Renal cortical epithelial cell (primary cell): ENCODE measurements around the gene KPNA1. TPM values are rescaled to one million over a fixed set of nuclear protein-coding genes. Genes with fewer than 3 reads are reported as not detected.
"Not testable (repeated sequence)": the region's sequence is repeated elsewhere in the genome, so short reads cannot be mapped to it uniquely, and the experiment has no call there.

Experiments
- DNase-seq: peaks from one replicate; pipeline ENCODE4 v3.0.0-alpha.2; 2011; ENCODE audit warnings: low read depth
- total RNA-seq: library from RNA; depleted of rRNA; stranded (reverse); fragments of >200 nt; gene quantifications from 2 replicates; pipeline ENCODE4 v1.2.3, GENCODE V29; 2014

KPNA1 gene
- total RNA-seq, 1 donor from 2014 or later = 61.3 TPM

GRCh38 chr3:122476532-122476931, 38.2 kb downstream of the KPNA1 start:
- DNase-seq = no peak

- no peak for DNase-seq
Observed at GRCh38 chr3:122475316-122475715, 39.4 kb downstream of the KPNA1 start.

- peak; percentile 49 for DNase-seq
Observed at GRCh38 chr3:122469659-122470058, 45.1 kb downstream of the KPNA1 start.

GRCh38 chr3:122468896-122469533, 45.7 kb downstream of the KPNA1 start:
- peak; percentile 47 for DNase-seq

GRCh38 chr3:122466701-122467240, 48.0 kb downstream of the KPNA1 start:
- no peak for DNase-seq

- DNase-seq = no peak
Observed at GRCh38 chr3:122464659-122465058, 50.1 kb downstream of the KPNA1 start.

- no peak for DNase-seq
Observed at GRCh38 chr3:122462406-122462805, 52.3 kb downstream of the KPNA1 start.

- DNase-seq = no peak
Observed at GRCh38 chr3:122461806-122462205, 52.9 kb downstream of the KPNA1 start.

- DNase-seq = peak; percentile 71
Observed at GRCh38 chr3:122458992-122459391, 55.7 kb downstream of the KPNA1 start.

- DNase-seq = no peak
Observed at GRCh38 chr3:122457706-122458105, 57.0 kb downstream of the KPNA1 start.

- peak; percentile 15 for DNase-seq
Observed at GRCh38 chr3:122456074-122456473, 58.7 kb downstream of the KPNA1 start.

- no peak for DNase-seq
Observed at GRCh38 chr3:122451371-122451770, 63.4 kb downstream of the KPNA1 start.

GRCh38 chr3:122448218-122448617, 66.5 kb downstream of the KPNA1 start:
- DNase-seq = not testable (repeated sequence)

GRCh38 chr3:122444491-122444887, 70.2 kb downstream of the KPNA1 start:
- DNase-seq = not testable (repeated sequence)

- DNase-seq = not testable (repeated sequence)
Observed at GRCh38 chr3:122443762-122444490, 70.8 kb downstream of the KPNA1 start.

- no peak for DNase-seq
Observed at GRCh38 chr3:122443090-122443489, 71.6 kb downstream of the KPNA1 start.

GRCh38 chr3:122435950-122436349, 78.8 kb downstream of the KPNA1 start:
- no peak for DNase-seq

- DNase-seq = no peak
Observed at GRCh38 chr3:122430371-122430770, 84.4 kb downstream of the KPNA1 start.

- no peak for DNase-seq
Observed at GRCh38 chr3:122427857-122428471, 86.8 kb downstream of the KPNA1 start.

- DNase-seq = peak; percentile 4
Observed at GRCh38 chr3:122421836-122422235, 92.9 kb downstream of the KPNA1 start.

GRCh38 chr3:122421101-122421500, 93.6 kb downstream of the KPNA1 start:
- DNase-seq = no peak

GRCh38 chr3:122416966-122417365, 97.8 kb downstream of the KPNA1 start:
- peak; percentile 48 for DNase-seq
